ENCODE results near the gene PTGIR.
A peak's percentile ranks its signal among the peaks of the same experiment; 100 is the strongest.

The PTGIR gene

DNA sequence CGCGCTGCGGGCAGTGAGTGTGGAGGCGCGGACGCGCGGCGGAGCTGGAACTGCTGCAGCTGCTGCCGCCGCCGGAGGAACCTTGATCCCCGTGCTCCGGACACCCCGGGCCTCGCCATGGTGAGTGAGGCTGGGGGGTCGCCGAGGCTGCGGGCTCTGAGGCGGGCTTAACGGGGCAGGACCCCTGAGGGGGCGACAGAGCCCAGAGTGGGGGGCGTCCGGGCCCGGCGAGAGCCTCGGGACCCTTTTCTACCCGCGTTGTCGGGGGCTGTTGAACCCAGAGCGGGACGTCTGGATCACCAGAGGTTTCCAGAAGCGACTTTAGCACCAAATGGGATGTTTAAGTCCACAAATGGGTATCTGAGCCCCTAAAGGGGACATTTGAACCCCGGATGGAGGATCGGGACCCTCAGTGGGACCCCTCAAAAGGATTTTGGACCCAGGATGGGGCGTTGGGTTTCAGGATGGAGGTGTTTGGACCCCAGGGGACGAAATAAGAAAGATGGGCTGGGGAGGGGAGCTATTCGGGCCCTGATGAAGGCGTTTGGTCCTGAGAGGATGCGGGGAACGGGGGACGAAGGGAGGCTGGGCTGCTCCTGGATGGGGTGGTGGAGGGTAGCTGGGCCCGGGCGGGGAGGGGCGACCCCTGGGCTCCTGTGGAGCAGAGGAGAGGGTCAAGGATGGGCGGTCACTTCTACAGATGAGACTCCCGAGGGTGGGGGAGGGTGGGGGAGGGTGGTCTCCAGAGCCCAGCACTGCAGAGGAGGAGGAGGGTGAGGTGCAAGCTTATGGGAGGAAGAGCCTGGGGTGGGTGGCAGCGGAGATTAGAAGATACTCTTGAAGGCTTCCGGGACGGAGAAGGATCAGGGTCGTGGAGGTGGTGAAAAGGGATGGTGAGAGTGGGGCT is 23.3 kb downstream of the PTGIR start, which contains the start of gene CALM3:
Gene CALM3, plus strand, starts transcription at position 13 of the 907 bp plus-strand sequence. Its CDS starts 105 bp downstream, at position 118.
- DNase-seq = peak; percentile 39
- no peak for ATAC-seq

DNA sequence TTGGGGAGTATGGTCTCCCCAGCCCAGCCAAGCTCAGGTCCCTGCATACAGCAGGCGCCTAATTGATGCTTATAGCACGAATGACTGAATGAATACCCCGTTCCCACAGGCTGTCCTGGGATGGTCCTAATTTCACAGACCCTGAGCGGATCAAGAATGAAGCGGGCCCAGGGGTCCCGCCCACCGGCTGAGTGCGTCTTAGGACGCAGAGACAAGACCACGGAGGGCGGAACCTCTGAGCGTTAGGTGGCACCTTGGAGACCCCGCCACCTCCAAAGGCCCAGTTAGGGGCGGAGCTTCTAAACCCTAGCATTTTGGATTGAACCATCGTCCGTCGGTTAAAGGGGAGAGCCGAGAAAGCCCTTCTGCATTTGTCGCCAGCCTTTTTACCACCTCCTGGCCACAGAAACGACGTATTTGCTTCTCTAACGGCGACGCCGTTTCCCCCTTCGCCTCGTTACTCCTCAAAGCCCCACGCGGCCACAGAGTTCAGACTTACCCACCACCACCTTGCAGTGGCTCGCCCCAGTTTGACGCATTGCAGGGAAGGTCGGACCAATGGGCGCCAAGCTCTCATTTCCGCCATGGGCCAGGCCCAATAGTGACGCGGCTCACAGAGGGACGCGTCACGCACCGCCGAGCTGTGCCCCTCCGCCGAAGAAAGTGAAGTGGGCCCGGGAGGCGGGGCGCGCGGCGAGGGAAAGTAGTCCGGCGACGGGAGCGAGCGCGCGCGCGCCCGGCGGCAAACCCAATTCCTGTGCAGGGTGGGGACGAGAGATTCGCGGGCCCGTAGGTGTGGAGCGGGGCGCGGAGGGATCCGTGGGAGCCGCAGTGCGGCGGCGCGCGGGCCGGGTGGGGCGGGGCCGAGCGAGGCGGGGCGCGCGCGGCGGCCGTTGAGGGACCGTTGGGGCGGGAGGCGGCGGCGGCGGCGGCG is 24.2 kb downstream of the PTGIR start:
- DNase-seq (peak; percentile 99), ATAC-seq (peak; percentile 81)

DNA sequence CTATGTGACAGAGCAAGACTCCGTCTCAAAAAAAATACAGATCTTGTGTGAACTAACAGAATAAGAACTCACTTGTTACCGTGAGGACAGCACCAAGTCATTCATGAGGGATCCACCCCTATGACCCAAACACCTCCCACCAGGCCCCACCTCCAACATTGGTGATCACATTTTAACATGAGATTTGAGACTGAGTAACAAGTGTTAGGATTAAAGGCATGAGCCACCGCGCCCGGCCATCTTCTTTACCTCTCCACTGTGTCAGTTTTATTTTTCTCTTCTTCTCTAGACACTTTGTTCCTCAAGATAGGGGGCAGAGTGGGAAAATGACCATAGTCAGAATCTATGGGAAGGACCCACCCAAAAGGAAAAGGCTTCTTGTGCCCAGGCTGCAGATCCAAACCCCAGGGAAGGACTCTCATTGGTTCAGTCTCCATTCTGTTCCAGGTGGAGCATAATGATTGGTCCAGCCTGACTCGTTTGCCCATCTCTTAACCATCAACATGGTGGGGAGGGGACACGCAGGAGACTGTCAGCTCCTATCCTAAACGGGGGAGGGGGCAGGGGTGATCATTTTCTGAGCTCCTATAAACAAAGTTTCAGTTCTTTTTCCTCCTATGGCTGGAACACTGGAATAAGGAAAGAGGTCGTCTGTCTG is 25.0 kb downstream of the PTGIR start:
- DNase-seq (no peak), ATAC-seq (no peak)

DNA sequence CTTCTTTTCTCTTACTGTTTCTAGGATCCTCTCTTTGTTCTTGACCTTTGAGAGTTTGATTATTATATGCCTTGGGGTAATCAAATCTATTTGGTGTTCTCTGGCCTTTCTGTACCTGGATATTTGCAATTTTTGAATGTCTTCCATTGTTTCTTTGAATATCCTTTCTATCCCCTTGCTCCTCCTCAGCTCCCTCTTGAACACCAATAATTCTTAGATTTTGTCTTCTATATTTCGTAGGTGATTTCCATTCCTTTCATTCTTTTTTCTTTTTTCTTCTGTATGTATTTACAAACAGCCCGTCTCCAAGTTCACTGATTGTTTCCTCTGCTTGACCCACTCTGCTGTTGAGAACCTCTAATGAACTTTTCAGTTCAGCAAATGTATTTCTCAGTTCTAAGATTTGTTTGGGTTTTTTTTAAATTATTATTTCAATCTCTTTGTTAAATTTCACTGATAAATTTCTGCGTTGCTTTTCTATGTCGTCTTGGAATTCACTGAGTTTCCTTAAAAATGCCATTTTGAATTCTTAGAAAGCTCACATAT is 26.4 kb downstream of the PTGIR start:
- DNase-seq (no peak), ATAC-seq (no peak)

DNA sequence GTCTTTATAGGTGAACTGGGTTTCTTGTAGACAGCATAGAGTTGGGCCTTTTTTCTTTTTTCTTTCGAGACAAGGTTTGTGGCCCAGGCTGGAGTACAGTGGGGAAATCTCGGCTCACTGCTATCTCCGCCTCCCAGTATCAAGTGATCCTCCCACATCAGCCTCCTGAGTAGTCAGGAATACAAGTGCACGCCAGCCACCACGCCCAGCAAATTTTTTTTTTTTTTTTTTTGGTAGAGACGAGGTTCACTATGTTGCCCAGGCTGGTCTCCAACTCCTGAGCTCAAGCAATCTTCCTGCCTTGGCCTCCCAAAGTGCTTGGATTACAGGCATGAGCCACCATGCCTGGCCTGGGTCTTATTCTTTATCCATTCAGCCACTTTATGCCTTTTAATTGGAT is 28.9 kb downstream of the PTGIR start:
- DNase-seq = no peak
- no peak for ATAC-seq

DNA sequence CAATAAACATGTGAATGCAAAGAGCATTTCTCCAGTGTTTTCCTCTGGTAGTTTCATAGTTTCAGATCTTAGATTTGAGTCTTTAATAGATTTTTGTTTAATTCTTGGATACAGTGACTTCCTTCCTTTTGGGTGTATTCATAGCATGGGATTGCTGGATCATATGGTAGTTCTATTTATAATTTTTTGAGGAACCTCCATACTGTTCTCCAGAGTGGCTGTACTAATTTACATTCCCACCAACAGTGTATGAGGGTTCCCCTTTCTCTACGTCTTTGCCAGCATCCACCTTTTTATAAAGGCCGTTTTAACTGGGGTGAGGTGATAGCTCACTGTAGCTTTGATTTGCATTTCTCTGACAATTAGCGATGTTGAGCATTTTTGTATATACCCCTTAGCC is 33.0 kb downstream of the PTGIR start:
- ATAC-seq = no peak
- DNase-seq = no peak

DNA sequence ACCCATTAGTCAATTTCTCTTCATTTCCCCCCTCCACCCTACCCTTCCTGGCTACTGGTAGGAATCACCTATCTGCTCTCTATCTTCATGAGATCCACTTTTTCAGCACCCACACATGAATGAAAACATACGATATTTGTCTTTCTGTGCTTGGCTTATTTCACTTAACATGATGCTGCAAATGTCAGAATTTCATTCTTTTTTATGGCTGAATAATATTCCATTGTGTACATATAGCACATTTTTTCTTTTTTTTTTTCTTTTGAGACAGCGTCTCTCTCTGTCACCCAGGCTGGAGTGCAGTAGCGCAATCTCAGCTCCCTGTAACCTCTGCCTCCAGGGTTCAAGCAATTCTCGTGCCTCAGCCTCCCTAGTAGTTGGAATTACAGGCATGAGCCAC is 33.6 kb downstream of the PTGIR start:
- DNase-seq (no peak), ATAC-seq (no peak)

DNA sequence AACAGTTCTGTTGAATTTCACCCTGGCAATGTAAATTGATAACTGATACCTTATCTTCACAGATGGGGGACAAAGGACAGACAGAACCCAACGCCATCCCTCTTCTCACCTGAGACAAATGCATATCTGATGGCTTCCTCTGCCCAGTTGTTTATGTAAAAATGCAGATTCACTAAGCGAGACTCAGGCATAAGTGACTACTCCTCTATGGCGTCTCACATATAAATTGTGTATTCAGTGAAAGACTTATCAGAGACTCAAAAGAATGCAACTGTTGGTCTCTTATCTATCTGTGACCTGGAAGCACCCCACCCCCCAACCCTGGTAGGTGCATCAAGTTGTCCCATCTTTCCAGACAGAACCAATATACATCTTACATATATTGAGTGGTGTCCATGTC is 37.0 kb downstream of the PTGIR start:
- ATAC-seq = no peak
- no peak for DNase-seq

DNA sequence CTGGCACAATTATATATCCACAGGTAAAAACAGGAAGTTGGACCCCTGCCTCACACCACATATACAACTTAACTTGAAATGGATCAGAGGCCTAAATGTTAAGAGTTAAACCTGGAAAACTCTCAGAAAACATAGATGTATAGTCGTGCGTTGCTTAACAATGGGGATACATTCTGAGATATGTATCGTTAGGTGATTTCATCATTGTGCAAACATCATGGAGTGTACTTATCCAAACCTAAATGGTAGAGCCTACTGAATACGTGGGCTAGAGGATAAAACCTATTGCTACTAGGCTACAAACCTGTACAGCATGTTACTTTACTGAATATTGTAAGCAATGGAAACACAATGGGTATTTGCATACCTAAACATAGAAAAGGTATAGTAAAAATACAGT is 38.6 kb downstream of the PTGIR start:
- no peak for DNase-seq
- no peak for ATAC-seq

DNA sequence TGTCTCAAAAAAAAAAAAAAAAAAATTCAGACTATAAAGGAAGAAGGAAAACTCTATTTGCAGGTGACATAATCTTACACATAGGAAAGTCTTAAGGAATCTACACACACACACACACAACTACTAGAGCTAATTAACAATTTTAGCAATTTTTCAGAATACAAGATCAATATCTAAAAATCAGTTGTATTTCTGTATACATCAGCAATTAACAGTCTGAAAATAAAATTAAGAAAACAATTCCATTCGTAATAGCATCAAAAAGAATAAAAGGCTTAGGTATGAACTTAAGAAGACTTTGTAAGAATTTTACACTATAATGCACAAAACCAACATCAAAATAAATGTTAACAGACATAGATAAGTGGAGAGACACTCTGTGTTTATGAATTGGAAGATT is 39.4 kb downstream of the PTGIR start:
- DNase-seq = no peak
- no peak for ATAC-seq

DNA sequence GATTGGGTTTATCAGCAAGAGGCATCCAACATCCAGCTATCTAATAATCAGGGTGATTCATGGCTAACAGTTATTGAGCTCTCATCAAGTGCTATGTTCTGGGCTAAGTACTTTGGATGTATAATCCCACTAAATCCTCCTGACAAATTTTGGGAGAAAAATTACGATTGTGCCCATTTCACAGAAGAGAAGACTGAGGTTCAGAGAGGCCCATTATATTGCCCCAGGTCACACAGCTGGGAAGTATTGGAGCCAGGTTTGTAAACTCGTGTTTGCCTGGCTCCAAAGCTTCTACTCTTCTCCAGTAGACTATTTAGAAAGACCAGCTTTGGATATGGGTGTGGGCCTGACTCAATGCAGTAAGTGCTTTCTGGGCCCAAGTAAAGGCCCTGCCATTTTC is 44.6 kb downstream of the PTGIR start:
- ATAC-seq (no peak), DNase-seq (no peak)

DNA sequence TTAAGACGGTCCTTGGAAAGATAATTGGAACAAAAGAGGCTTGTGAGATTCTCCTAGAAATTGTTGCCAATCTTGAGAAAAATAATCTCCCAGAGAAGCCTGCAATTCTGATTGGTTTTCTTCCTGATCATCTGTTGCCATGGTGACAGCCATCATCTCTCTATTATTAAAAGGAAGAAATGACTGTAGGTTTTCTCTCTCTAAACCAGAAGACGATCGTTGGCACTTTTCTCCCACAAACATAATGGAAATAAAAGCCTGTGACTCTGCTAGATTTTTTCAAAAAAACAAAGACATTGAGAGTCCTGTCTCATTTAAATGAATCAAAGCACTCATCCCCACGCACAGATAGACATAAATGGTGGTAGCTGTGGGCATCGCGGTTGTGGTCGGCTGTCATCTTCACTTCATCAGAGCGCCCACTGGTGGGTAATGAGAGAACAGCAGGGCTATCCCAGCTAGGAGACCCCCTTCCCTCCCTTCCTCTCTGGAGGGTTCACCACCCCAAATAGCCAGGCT is 45.5 kb downstream of the PTGIR start:
- ATAC-seq = peak; percentile 57

DNA sequence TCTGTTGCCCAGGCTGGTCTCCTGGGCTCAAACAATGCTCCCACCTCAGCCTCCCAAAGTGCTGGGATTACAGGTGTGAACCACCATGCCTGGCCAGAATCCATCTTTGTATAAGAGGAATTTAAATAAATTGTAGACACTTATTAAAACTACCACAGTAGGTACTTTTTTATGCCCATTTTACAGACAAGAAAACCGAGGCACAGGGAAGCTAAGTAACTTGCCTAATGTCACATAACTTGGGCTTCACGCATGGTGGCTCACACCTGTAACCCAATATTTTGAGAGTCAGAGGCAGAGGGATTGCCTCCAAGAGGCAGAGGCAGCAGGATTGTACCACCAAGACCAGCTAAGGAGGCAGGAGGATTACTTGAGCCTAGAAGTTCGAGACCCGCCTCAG is 46.4 kb downstream of the PTGIR start:
- DNase-seq (no peak), ATAC-seq (no peak)

More for the DNA sequence above, 45.5 kb downstream of the PTGIR start:
- peak; percentile 79 for DNase-seq

DNA sequence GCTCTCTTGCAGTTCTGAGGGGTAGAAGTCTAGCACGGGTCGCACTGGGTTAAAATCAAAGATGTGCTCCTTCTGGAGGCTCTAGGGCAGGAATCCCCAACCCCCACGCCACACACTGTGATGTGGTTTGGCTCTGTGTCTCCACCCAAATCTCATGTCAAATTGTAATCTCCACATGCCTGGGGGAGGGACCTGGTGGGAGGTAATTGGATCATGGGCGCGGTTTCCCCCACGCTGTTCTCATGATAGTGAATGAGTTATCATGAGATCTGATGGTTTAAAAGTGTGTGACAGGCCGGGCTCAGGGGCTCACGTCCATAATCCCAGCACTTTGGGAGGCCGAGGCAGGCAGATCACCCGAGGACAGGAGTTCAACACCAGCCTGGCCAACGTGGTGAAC is 50.4 kb downstream of the PTGIR start:
- ATAC-seq (peak; percentile 61), DNase-seq (peak; percentile 47)

DNA sequence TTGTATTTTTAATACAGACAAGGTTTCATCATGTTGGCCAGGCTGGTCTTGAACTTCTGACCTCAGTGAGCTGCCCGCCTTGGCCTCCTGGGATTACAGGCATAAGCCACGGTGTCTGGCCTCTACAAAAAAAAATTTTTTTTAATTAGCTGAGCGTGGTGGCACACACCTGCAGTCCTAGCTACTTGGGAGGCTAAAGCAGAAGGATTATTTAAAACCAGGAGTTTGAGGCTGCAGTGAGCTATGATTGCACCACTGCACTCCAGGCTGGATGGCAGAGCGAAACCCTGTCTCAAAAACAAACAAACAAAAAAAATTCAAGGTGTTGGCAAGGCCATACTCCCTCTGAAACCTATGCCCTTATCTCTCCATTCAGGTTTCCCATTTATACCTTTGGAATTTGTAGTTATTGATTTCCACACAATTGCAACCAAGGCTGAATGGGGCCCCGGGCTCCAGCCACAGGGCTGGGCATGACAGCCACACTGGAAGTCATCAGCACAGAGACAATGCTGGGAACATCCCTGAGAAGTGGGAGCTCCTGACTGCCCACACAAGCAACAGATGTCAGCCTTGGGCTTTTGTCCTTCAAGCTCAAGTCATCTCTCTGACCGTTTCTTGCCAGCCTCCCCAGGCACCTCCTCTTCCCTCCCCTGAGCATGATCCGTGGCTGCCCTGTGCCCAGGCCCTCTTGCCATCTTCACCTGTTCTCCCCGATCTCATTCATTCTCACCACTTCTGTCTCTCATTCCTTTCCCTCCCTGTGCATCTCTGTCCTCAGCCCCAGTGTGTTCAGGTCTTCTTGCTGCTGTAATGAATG is 51.0 kb downstream of the PTGIR start:
- no peak for ATAC-seq
- no peak for DNase-seq

DNA sequence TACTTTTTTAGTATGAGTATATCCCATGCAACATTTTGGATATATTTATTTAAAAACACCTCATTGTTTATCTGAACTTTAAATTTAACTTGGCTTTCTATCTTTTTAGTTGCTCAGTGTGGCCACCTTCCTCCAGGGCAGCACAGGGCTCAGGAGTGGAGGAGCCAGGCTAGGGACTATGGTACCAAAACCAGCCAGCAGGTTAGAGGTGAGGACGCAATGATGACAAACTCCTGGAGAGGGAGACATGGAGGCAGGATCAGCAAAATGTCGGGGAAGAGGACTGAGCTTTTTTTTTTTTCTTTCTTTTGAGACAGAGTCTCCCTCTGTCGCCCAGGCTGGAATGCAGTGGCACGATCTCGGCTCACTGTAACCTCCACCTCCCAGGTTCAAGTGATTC is 53.4 kb downstream of the PTGIR start:
- DNase-seq (peak; percentile 15), ATAC-seq (no peak)

Data from stimulated activated naive CD8-positive, alpha-beta T cell treated with anti-CD3 and anti-CD28 coated beads, Interleukin-15, Interleukin-2, amounts not matched to agents 100 U/mL and 50 U/mL, for 24 hours (primary cell).